C4-2B (cell line): Measurements from ENCODE around the gene COIL.
"Not testable (repeated sequence)": the region's sequence is repeated elsewhere in the genome, so short reads cannot be mapped to it uniquely, and the experiment has no call there.

Experiments used
- H3K27ac ChIP-seq: fragments of 450-650 bp; 2 replicates; pipeline ENCODE4 v1.5.1; 2017
- ZFX ChIP-seq: fragments of 450-650 bp; IDR thresholded peaks from 2 replicates; pipeline ENCODE4 v1.6.1; 2017
- TF ChIP-seq, protein P1 (sequence below): fragments of 450-650 bp; conservative IDR thresholded peaks from 2 replicates; pipeline ENCODE4 v1.5.1; 2017; ENCODE audit warnings: mild to moderate bottlenecking

Gene COIL

GRCh38 chr17:56945938-56946505, 14.8 kb downstream of the COIL start:
- H3K27ac ChIP-seq, result no peak overlapping the region
- TF ChIP-seq ZFX, result no peak
- TF ChIP-seq, protein P1, sequence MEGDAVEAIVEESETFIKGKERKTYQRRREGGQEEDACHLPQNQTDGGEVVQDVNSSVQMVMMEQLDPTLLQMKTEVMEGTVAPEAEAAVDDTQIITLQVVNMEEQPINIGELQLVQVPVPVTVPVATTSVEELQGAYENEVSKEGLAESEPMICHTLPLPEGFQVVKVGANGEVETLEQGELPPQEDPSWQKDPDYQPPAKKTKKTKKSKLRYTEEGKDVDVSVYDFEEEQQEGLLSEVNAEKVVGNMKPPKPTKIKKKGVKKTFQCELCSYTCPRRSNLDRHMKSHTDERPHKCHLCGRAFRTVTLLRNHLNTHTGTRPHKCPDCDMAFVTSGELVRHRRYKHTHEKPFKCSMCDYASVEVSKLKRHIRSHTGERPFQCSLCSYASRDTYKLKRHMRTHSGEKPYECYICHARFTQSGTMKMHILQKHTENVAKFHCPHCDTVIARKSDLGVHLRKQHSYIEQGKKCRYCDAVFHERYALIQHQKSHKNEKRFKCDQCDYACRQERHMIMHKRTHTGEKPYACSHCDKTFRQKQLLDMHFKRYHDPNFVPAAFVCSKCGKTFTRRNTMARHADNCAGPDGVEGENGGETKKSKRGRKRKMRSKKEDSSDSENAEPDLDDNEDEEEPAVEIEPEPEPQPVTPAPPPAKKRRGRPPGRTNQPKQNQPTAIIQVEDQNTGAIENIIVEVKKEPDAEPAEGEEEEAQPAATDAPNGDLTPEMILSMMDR, result no peak

GRCh38 chr17:56943505-56944125, 17.2 kb downstream of the COIL start:
- TF ChIP-seq, protein P1, result no peak
- TF ChIP-seq ZFX, result no peak
- no peak overlapping the region for H3K27ac ChIP-seq

GRCh38 chr17:56939869-56940484, 20.9 kb downstream of the COIL start:
- H3K27ac ChIP-seq, result no peak overlapping the region
- TF ChIP-seq ZFX, result no peak
- TF ChIP-seq, protein P1, result peak; percentile 83

- not testable (repeated sequence) for H3K27ac ChIP-seq
Observed at GRCh38 chr17:56938206-56938605, 22.6 kb downstream of the COIL start.

DNA sequence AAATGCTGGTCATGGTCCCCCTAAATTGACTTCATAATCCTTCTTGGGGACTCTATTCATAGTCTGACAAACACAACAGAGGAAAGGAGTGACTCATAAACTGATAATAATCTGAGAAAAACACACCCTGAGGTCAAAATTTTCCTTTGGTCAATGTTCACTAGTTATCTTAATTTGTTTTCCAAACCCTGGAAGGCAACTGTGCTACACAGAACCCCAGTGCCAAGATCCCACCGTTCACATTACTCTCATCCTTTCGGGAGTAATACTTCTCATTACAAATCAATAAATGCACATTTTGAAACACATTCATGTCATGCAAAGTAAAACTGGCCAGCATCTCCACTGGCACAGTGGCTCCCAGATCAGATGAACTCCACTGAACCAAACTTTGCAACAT, 23.2 kb downstream of the COIL start:
- TF ChIP-seq, protein P1, result no peak
- no peak overlapping the region for H3K27ac ChIP-seq

DNA sequence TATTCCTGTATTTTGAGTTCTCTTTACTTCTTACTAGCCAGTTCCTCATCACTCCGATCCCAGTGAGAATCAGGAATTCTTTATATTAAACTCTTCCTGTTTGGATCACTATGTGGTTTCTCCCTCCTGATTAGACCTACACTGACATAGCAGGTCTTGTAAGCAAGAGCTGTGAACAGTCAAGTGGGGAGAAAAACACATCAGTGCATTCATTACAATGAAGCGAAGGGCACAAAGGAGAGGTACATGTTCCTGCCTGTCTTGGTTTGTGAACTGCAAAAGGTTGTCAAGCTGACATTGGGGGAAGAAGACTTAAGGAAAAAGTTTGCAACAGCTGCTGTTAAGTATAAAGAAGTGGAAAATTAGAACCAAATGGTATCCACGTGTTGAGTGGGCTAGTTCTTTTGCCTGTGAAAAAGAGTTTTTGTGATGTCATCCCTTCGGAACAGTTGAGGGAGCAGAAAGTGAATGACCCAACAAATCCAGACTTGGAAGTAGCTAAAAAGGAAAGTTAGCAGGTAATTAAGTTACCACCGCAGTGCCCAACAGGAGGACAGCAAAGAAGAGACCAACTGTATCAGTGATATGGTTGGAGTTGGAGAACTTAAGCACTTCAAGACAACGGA, 24.0 kb downstream of the COIL start:
- H3K27ac ChIP-seq, result no peak overlapping the region
- TF ChIP-seq, protein P1, result no peak
- TF ChIP-seq ZFX, result no peak

GRCh38 chr17:56935461-56935860, 25.4 kb downstream of the COIL start:
- TF ChIP-seq, protein P1, result no peak
- no peak for TF ChIP-seq ZFX
- no peak overlapping the region for H3K27ac ChIP-seq
